GM13977 (cell line): ENCODE results near the gene STARD13.

Experiments
- DNase-seq: peaks from one replicate; pipeline ENCODE4 v3.0.0; 2012; ENCODE audit warnings: low spot score
- in situ Hi-C: fragments of 300-500 bp; cut with MboI; formaldehyde crosslinking; loops from one replicate; pipeline ENCODE4 v1.12.0; 2022; ENCODE audit warnings: low sequenced_read_pairs, low pct_unique_long_range_greater_than_20kb, mixed read lengths, inconsistent platforms; ENCODE audit not compliant: unreplicated experiment
- TF ChIP-seq, protein P1 (sequence below): IDR thresholded peaks from 2 replicates; pipeline ENCODE4 v1.5.1; 2012; ENCODE audit warnings: mild to moderate bottlenecking, control low read depth; ENCODE audit not compliant: insufficient read depth; ENCODE audit errors: extremely low read depth, missing control alignments

The STARD13 gene

DNA sequence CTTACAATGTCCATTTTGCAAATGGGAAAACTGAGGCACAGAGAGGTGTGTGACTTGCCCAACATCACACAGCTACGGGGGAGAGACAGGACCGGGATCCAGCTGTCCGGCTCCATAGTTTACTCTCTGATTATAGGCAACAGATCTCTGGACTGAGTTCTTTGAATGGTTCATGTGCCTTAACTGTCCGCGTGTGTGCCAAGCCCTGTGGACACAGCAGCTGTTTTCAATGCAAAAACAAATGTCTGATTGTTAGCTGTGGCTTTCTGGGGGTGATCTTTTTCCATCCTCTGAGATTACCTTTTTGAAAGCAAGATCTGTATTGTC is 175.2 kb downstream of the STARD13 start:
- DNase-seq: no peak
- in situ Hi-C loops: no loop called here
- TF ChIP-seq, protein P1, sequence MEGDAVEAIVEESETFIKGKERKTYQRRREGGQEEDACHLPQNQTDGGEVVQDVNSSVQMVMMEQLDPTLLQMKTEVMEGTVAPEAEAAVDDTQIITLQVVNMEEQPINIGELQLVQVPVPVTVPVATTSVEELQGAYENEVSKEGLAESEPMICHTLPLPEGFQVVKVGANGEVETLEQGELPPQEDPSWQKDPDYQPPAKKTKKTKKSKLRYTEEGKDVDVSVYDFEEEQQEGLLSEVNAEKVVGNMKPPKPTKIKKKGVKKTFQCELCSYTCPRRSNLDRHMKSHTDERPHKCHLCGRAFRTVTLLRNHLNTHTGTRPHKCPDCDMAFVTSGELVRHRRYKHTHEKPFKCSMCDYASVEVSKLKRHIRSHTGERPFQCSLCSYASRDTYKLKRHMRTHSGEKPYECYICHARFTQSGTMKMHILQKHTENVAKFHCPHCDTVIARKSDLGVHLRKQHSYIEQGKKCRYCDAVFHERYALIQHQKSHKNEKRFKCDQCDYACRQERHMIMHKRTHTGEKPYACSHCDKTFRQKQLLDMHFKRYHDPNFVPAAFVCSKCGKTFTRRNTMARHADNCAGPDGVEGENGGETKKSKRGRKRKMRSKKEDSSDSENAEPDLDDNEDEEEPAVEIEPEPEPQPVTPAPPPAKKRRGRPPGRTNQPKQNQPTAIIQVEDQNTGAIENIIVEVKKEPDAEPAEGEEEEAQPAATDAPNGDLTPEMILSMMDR: no peak

DNA sequence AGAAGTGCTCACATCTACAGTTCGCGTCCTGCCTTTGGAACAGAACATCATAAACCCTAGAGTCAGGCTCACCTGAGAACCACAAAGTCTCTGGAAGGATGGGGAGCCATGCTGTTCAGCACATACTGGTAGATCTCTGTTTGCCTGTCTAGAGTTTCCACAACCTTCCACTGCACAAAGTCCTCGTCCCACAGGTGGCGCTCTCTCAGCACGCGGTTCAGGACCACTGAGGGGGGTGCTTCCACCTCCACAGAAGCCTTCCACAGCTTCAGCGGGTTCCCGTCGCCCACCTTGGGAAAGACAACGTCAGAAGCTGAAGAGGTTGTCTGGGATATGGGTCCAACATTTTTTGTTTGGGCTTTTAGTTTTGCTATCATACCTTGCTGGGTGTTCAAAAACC is 175.8 kb downstream of the STARD13 start:
- TF ChIP-seq, protein P1: peak; percentile 55
- no peak for DNase-seq
- in situ Hi-C loops: no loop called here

DNA sequence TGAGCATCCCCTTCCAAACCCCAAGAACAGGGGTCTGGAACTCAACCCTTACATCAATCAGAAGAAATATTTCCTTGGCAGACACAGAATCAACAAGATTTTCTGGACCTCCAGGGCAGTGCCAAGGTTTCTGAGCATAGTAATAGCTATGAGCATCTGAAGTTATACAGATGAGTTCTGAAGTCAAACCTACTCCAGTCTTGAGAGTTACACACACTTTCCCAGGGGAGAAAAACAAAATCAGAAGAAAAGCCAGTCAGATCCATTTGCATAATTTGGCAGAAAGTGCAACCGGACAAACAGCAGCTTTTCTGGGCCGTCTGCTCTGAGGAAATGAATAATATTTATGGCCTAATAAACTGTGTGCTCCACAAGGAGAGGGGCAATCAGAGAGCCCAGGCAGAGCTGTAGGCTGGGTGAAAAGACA is 176.3 kb downstream of the STARD13 start:
- in situ Hi-C loops: no loop called here
- TF ChIP-seq, protein P1: no peak
- no peak for DNase-seq

DNA sequence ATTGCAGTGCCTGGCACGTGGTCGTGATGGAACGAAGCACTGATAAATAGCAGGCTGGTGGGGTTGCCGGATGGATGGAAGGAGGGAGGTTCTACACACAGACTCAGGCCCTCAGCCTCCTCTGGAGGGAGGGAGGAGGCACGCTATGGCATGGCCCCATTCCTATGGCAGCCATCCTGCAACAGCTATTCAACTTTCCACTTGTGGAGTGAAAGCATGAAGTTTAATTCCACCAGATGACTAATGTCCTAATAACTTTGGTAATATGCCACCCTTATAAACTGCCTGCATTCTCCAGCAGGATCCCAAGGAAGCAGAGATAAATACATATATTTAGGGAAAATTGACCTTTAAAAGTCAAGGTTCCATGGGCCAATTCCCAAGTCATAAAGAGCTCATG is 176.9 kb downstream of the STARD13 start:
- TF ChIP-seq, protein P1: no peak
- DNase-seq: no peak
- in situ Hi-C loops: no loop called here

DNA sequence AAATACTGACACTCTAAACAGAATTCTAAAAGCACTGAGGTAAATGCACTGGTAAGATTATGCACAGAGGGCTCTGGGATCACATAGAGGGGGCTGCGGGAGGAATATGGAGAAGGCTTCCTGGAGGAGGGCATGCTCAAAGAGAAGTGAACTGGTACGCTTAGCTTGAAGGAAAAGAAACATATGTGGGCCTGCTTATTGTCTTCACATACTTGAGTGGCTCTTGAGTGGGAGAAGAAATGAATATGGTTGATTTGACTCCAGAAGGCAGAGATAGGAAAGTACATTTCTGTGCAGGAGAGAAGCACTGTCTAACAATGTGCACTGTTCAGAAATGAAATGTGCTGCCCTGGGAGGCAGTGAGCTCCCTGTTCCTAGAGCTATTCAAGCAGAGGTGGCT is 178.2 kb downstream of the STARD13 start:
- TF ChIP-seq, protein P1: no peak
- no peak for DNase-seq
- in situ Hi-C loops: no loop called here

DNA sequence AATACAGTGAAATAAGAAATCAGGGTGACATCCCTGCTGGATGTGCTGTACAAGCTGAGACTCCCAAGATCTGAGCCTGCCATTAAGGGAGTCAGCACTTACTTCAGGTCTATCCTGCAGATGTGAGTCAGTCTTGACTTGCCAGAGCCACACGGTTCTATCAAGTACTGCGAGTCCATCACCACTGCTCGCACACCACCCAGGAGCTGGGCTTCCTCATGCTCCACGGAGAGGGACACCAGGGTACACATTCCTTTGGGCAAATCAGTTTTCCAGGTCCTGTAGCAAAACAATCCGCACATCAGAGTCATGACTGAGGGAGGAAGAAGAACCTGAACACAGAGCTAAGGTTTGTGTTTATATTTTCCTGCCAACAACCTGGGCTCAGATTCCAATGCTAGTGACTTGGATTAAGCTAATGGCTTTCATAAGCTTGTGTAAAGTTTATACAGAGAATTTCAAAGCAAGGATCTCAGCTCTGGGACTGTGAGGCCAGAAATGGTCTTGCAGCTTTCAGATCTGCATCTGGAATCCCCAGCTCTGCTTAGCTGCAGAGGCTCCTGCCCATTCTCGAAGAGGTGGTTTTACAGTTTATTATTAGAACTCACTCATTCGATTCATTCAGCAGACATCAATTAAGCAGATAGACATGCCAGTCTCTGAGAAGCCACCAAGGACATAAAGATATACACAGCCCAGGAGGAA is 178.7 kb downstream of the STARD13 start:
- TF ChIP-seq, protein P1: no peak
- DNase-seq: no peak
- in situ Hi-C loops: no loop called here
